Measurements from ENCODE around the gene KCNH5.

DNA sequence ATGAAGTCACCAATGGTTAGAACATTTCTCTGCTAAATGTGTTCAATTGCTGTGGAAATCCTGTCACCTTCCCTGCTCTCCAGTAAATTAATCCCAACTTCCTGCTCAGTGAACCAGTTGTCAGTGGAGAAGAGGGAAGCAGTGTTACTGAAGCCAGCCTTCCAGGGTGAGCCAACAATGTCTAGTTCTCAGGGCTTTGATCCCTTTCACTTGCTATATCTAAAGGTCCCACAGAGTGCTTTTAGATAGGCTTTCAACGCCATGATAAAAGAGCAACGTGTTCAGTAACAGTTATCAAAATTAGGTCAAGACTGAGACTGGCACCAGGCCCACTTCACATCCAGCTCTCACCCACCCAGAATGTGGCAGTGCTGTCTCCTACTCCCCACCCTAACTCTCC, 139.7 kb downstream of the KCNH5 start:
- no peak for TF ChIP-seq POLR2A (IDR thresholded peaks at IDR 0.05; ENCODE audit: low read length)
- TF ChIP-seq GATA1 (IDR thresholded peaks at IDR 0.05; ENCODE audit: low read depth, low read length), result no peak

All from erythroblast (primary cell).